IgD-negative memory B cell (primary cell): ENCODE measurements around the gene FGD2. TPM values are rescaled to one million over a fixed set of nuclear protein-coding genes. Genes with fewer than 3 reads are reported as not detected.
A peak's percentile ranks its signal among the peaks of the same experiment; 100 is the strongest.

Experiments used
- H3K27ac Mint-ChIP-seq, 3 donors: one replicate each; pipeline ENCODE4 v1.8.0; 2020 to 2022; ENCODE audit warnings: mild to moderate bottlenecking in 3 of 3, mixed read lengths in 3 of 3, moderate library complexity in 1 of 3
- H3K27me3 Mint-ChIP-seq: one replicate; pipeline ENCODE4 v1.8.0; 2021; ENCODE audit warnings: mixed read lengths
- H3K36me3 Mint-ChIP-seq: one replicate; pipeline ENCODE4 v1.8.0; 2020; ENCODE audit warnings: mild to moderate bottlenecking, mixed read lengths
- H3K4me1 Mint-ChIP-seq, 3 donors: one replicate each; pipeline ENCODE4 v1.8.0; 2020 to 2022; ENCODE audit warnings: mixed read lengths in 3 of 3, mild to moderate bottlenecking in 1 of 3
- H3K4me3 Mint-ChIP-seq, 4 donors: one replicate each; pipeline ENCODE4 v1.8.0; 2020 to 2022; ENCODE audit warnings: mild to moderate bottlenecking in 4 of 4, mixed read lengths in 4 of 4, moderate library complexity in 3 of 4
- H3K9me3 Mint-ChIP-seq, 3 donors: one replicate each; pipeline ENCODE4 v1.8.0; 2020 to 2021; ENCODE audit warnings: mixed read lengths in 3 of 3, mild to moderate bottlenecking in 1 of 3
- polyA plus RNA-seq: library from polyadenylated mRNA; unstranded; fragments of 300-500 nt; fragmentation: Illumina TruSeq; gene quantifications from one replicate; pipeline ENCODE4 v1.2.3, GENCODE V29; 2021

FGD2 gene
- polyA plus RNA-seq, 1 donor from 2014 or later: 99.8 TPM

DNA sequence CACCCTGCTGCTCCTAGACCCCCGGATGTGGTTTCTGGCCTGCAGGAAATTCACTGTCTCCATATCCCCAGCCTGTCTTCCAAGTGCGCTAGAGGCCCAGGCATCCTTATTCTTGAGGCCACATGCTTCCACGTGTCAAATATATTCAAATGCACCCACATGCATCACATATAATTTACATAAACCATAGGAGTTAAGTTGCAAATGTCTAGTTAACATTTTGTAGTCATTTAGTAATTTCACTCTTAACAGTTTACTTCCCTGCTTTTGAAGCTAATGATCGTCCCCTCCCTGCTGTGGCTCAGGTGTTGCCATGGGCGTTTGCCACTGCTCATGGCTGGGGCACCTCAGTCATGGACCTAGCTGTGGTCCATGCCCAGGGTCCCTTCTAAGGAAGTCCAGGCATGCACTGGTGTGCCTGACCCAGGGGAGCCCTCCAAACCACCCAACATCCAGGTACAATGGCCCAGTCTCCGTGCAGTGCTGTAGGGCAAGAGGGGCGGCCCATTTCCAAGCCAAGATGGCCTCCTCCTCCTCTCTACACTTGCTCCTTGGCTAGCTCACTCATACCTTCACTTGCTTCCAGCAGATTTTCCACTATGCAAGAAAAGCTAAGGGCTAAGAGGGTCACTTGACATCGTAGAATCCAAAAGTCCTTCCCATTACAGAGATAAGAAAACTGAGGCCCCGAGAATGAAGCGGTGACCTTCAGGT lies 42.4 kb downstream of the FGD2 start:
- Mint-ChIP-seq H3K36me3 (no peaks in the 10 kb centered on the region), H3K4me3 (peak overlapping the region in 3 of 4 donors; percentile 58 to 96 (median 68)), H3K27me3 (peaks cover 1% of the 10 kb centered on the region), H3K27ac (peak overlapping the region; percentile 78 to 100 (median 90)), H3K9me3 (no peaks in the 10 kb centered on the region), H3K4me1 (peaks cover 38 to 44% (median 43%) of the 10 kb centered on the region in 3 donors)

DNA sequence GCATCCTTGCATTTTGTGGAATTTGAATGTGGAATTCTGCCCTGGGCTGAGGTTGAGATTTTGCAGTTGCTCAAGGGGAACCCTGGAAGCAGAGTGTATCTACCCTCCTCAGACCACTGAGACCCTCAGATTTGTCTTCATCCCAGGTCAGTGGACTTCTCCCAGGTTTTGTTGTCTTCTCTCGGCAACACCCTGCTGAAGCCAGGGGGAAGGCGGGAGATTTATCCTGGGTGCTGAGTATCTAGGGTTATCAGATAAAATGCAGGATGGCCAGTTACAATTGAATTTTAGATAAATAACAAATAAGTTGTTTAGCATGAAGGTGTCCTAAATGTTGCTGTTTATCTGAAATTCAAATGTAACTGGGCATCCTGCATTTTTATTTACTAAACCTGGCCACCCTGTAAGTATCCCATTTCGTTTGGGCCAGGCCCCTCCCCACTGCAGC lies 43.0 kb downstream of the FGD2 start:
- Mint-ChIP-seq H3K9me3 (no peaks in the 10 kb centered on the region), H3K4me3 (peak overlapping the region; percentile 56 to 96 (median 82)), H3K27me3 (peaks cover 1% of the 10 kb centered on the region), H3K36me3 (no peaks in the 10 kb centered on the region), H3K27ac (peak overlapping the region; percentile 90 to 100 (median 98)), H3K4me1 (peaks cover 38 to 43% (median 41%) of the 10 kb centered on the region in 3 donors)

DNA sequence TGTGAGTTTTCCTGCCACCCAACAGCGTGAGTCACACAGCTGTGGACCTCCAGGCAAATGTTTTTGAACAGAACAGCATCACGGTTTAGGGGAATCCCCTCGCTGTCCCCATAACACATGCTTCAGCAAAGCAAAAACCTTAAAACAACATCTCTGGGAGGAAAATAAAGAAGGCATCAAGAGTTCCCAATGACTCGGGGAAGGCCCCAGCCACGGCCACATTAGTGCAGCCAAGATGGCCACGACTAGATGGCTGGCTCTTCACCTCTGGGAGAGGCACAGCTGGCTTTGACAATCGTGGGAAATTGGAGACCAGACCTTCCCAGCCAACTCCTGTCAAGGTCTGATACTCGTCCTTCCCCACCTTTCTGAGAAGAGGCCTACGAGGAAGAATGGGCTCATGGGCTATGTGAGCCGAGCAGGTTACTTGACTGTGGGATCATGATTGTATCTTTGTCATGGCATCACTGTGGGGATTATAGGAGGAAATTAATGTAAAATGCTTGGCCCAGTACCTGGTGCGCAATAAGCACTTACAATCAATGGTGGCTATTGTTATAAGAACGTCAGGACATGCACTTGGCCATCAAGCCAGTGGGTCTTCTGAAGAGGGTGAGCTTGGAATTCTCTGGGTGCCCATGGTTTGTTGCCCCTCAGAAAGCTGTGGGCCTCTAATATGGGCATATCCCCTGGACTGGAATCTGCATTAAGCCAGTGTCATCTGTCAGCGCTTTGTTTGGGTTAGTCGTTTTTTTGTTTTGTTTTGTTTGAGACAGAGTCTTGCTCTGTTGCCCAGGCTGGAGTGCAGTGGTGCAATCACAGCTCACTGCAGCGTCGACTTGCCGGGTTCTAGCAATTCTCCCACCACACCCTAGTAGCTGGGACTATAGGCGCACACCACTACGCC lies 43.6 kb downstream of the FGD2 start:
- Mint-ChIP-seq H3K4me3 (peak overlapping the region; percentile 56 to 96 (median 82)), H3K27ac (peak overlapping the region; percentile 90 to 100 (median 98)), H3K9me3 (no peaks in the 10 kb centered on the region), H3K36me3 (no peaks in the 10 kb centered on the region), H3K4me1 (peaks cover 38 to 43% (median 41%) of the 10 kb centered on the region in 3 donors), H3K27me3 (peaks cover 1% of the 10 kb centered on the region)

DNA sequence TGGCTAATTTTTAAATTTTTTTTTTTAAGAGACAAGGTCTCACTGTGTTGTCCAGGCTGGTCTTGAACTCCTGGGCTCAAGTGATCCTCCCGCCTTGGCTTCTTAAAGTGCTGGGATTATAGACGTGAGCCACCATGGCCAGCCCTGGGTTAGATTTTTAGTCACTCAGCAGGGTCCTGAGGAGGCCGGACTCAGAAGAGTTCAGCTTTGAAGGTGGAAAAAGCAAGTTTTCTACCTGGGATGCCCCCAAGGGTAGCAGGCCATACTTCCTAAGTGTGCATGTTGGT lies 44.2 kb downstream of the FGD2 start:
- Mint-ChIP-seq H3K27me3 (peaks cover 1% of the 10 kb centered on the region), H3K4me3 (peak overlapping the region; percentile 56 to 96 (median 83)), H3K27ac (peak overlapping the region; percentile 90 to 100 (median 98)), H3K9me3 (no peaks in the 10 kb centered on the region), H3K36me3 (peaks cover 4% of the 10 kb centered on the region), H3K4me1 (peaks cover 38 to 43% (median 41%) of the 10 kb centered on the region in 3 donors)

DNA sequence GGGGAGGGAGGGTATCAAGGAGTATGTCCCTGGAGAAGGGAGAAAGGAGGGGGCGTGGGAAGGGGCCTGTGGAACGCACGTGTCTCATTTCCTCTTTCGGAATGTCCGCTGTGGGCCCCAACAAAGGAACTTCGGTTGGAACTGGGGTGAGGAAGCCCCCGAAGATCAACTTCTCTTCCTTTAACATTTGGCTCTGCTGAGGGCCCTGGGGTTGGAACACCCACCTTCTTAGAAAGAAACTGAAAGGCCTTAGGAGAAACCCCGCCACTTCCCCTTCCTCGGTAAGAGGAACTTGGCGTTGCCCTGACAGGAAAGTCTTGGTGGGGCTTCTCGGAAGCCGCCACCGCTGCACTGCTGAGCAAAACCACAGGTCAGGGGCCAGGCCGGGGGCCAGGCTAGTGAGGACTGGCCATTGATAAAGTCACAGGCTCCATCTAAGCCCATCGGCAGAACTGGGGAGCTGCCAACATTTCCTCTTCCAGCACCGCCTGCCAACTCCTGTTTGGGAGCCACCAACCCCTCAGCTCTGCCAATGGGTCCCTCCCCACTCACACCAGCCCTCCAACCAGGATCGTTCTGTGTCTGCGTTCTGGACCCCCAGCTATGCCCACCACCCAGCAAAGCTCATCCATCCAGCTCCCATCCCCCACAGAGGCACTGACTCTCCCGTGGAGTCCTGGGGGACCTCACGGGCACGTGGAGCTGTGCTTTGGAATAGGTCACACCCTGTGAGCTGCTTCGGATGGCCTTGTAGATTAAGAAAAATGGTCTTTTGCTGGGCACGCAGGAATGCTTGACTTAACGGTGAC lies 44.8 kb downstream of the FGD2 start:
- peaks cover 39 to 43% (median 41%) of the 10 kb centered on the region in 3 donors for H3K4me1 Mint-ChIP-seq
- H3K36me3 Mint-ChIP-seq: peaks cover 4% of the 10 kb centered on the region
- H3K9me3 Mint-ChIP-seq: no peaks in the 10 kb centered on the region
- peak overlapping the region; percentile 56 to 96 (median 83) for H3K4me3 Mint-ChIP-seq
- peaks cover 1% of the 10 kb centered on the region for H3K27me3 Mint-ChIP-seq
- peak overlapping the region; percentile 90 to 100 (median 98) for H3K27ac Mint-ChIP-seq

DNA sequence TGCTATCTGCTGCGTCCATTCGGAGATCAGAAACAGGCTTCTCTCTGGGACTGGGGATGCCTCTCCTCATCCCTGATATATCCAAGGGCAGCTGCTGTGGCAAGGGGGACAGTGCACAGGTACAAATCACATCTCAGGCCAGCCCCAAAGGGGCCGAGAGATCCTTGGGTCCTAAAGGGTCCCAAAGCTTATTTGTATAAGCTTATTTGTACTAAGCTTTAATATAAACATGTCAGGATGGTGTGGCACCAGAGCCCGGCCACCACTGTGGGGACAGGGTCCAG lies 45.3 kb downstream of the FGD2 start:
- Mint-ChIP-seq H3K27me3 (peaks cover 1% of the 10 kb centered on the region), H3K36me3 (peaks cover 4% of the 10 kb centered on the region), H3K27ac (peak overlapping the region; percentile 90 to 100 (median 98)), H3K4me3 (peak overlapping the region; percentile 21 to 96 (median 75)), H3K4me1 (peaks cover 39 to 43% (median 41%) of the 10 kb centered on the region in 3 donors), H3K9me3 (no peaks in the 10 kb centered on the region)

DNA sequence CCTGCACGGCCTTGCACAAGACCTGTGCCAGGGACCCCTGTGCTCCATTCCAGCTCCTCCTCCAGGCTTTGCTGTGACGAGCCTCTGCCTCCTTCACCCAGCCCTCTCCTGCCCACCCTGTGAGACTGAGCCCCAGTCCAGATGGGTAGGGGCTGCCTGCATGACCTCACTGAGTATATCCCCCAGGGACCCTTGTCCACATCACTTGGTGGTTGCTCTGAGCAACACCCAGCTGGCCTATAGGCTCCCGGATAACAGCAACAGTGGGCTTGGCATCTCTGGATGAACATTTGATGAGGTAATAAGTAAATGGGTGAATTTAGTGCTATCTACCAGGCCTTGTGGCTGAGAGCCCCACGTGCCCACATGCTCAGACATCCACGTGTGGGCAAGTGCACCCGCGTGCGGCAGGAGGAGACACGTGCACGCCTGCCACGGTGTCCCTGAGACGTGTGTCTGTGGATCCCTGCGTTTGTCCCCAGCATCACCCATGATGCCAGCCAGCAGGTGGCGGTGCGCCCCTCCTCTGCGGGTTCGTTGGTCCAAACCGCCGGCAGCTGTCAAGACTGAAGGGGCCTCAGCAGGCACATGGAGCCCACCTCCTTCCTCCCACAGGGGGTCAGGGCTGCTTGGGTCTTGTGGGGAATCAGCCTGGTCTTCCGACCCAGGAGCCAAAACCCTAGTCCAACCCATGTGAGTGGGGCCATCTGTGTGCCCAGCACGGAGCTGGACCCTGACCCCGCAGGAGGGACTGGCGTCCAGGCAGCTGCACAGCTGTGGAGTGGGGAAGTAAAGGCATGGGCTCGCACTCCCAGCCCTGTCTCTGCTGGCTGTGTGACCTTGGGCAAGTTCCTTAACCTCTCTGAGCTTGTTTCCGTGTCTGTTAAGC lies 45.9 kb downstream of the FGD2 start:
- Mint-ChIP-seq H3K9me3 (no peaks in the 10 kb centered on the region), H3K4me1 (peaks cover 39 to 43% (median 40%) of the 10 kb centered on the region in 3 donors), H3K27ac (peak overlapping the region; percentile 90 to 100 (median 98)), H3K4me3 (peak overlapping the region; percentile 56 to 96 (median 76)), H3K27me3 (peaks cover 1% of the 10 kb centered on the region), H3K36me3 (peaks cover 4% of the 10 kb centered on the region)

DNA sequence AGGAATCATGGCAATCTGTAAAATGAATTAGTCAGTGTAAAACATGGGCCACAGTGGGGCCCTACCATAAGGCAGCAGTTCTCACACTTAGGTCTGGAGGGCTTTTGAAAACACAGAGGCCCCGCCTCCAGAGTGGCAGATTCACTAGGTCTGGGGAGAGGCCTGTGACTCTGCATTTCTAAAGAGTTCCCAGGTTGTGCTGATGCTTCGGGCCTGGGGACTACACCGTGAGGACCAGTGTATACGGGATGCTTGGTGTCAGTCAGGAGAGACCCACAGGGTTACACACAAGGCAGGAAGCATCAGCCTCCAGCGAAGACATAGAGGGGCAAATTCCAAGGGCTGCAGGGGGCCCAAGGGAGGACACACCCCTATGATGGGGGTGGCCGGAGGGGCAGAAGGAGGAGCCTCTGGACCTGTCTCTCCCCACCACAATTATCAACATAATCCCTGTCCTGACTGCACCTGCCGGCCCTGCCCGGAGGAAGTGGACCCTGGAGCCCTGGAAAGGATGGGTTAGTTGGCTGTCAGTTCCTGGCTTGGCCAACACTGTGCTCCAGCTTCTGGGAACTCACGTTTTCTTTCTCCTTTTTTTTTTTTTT lies 46.7 kb downstream of the FGD2 start:
- peaks cover 1% of the 10 kb centered on the region for H3K27me3 Mint-ChIP-seq
- no peaks in the 10 kb centered on the region for H3K9me3 Mint-ChIP-seq
- H3K4me1 Mint-ChIP-seq: peaks cover 36 to 40% (median 36%) of the 10 kb centered on the region in 3 donors
- H3K36me3 Mint-ChIP-seq: peaks cover 6% of the 10 kb centered on the region
- peak overlapping the region in 2 of 3 donors; percentile 90 to 100 for H3K27ac Mint-ChIP-seq
- peak overlapping the region in 2 of 4 donors; percentile 58 to 94 for H3K4me3 Mint-ChIP-seq

DNA sequence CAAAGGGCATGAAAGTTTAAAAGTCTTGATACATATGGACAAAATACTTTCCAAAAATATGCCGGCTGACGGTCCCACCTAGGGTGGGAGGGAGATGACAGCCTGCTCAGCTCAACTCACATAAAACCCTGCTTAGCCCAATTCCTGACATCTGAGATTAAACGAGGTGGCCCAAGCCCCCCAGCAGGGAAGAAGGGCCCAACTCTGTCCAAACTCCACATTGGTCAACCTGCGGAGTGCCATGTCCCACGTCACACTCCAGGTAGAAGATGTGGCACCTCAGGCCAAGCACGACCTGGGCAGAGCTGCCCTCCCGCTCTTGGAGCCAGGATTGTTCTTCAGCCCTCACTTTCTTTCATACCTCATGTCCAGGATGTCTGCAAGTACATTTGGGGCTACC lies 48.2 kb downstream of the FGD2 start:
- peaks cover 6% of the 10 kb centered on the region for H3K36me3 Mint-ChIP-seq
- H3K4me3 Mint-ChIP-seq: no peak overlapping the region
- no peaks in the 10 kb centered on the region for H3K9me3 Mint-ChIP-seq
- H3K27me3 Mint-ChIP-seq: peaks cover under 1% of the 10 kb centered on the region
- H3K27ac Mint-ChIP-seq: no peak overlapping the region
- H3K4me1 Mint-ChIP-seq: peaks cover 26 to 27% (median 27%) of the 10 kb centered on the region in 3 donors

DNA sequence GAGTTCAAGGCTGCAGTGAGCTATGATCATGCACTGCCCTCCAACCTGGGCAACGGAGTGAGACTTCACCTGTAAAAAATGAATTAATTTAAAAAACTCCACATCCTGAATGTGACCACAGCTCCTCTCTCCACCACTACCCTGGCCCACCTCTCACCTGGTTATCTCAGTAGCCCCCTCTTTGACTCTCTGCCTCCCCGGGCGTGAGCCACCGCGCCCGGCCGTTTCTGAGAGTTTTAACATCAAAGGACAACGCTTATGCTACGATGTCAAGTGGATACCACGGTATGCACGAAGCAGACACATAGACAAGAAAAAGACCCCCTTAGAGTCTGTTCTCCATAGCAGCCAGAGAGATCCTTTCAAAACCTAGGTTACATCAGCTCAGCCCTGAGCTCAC lies 48.7 kb downstream of the FGD2 start:
- Mint-ChIP-seq H3K9me3 (no peaks in the 10 kb centered on the region), H3K4me1 (peaks cover 22% of the 10 kb centered on the region in 3 donors), H3K27ac (peak overlapping the region in 1 of 3 donors; percentile 62), H3K4me3 (peak overlapping the region in 2 of 4 donors; percentile 10 to 32), H3K36me3 (peaks cover 6% of the 10 kb centered on the region), H3K27me3 (no peaks in the 10 kb centered on the region)

DNA sequence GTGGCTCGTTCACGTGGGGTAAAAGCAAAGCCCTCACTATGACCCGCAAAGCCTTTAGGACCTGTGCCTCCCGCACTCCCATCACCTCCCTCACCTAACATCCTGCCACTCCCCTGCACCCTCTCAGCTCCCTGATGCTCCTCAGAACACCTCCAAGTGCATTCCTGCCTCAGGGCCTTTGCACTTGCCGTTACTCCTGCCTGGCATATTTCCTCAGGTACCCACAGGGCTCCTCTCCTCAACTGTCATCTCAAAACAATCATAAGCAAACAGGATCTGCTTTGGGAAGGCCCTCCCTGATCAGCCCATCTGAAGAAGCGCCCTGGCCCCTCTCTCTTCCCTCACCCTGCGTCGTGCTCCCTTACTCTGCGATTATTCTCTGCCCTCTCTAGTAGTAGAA lies 49.1 kb downstream of the FGD2 start:
- Mint-ChIP-seq H3K27ac (peak overlapping the region in 1 of 3 donors; percentile 77), H3K4me3 (peak overlapping the region in 2 of 4 donors; percentile 10 to 32), H3K4me1 (peaks cover 18 to 19% (median 19%) of the 10 kb centered on the region in 3 donors), H3K9me3 (no peaks in the 10 kb centered on the region), H3K27me3 (no peaks in the 10 kb centered on the region), H3K36me3 (peaks cover 6% of the 10 kb centered on the region)

DNA sequence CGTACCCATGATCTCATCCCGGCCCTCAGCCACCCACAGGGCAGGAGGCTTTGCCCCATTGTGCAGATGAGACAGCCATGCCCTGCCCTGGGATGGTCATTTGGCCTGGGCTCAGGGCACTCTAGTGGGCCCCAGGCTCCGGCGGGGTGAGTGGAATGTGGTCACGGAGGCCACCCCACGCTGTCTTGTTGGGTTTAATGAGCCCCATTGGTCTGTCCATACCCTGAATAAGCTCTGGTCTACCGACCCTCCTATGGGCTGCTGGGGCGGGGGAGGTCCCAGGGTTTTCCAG lies 50.6 kb downstream of the FGD2 start:
- Mint-ChIP-seq H3K27me3 (no peaks in the 10 kb centered on the region), H3K9me3 (no peaks in the 10 kb centered on the region), H3K4me1 (peaks cover 6 to 8% (median 7%) of the 10 kb centered on the region in 3 donors), H3K27ac (no peak overlapping the region), H3K4me3 (no peak overlapping the region), H3K36me3 (peaks cover 6% of the 10 kb centered on the region)

DNA sequence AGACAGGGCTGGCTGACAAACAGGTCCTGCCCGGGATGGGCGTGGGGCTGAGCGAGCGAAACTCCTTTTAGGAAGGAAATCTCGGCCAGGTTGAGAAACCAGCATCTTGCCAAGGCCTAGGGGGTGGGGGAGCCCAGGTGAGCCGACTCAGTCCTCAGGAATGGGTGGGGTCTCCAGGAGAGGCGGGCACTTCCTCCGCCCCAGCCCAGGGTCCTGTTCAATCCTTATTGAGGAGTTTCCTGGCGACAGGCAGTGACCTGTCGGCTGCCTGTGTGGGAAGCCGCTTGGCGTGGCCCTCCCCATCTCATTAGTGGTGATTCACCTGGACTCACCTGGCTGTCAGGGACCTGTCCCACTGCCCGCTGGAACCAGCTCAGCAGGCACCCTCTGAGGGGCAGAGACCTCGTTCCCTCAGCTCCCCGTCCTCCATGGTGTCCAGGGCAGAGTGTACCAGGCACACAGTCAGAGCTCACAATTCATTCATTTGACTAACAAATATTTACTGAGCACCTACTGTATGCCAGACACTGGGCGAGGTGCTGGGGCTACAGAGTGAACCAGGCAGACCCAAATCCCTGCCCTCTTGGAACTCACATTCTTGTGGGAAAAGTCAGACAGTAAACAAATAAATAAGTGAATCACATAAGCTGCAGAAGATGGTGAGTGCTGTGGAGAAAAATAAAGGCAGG lies 51.1 kb downstream of the FGD2 start:
- no peaks in the 10 kb centered on the region for H3K9me3 Mint-ChIP-seq
- peaks cover 6% of the 10 kb centered on the region for H3K36me3 Mint-ChIP-seq
- H3K4me1 Mint-ChIP-seq: peaks cover 2 to 3% (median 2%) of the 10 kb centered on the region in 3 donors
- H3K27ac Mint-ChIP-seq: peak overlapping the region in 2 of 3 donors; percentile 28 to 35
- H3K27me3 Mint-ChIP-seq: no peaks in the 10 kb centered on the region
- no peak overlapping the region for H3K4me3 Mint-ChIP-seq
